Cerebellar nuclear complex (tissue), 1 donor: ENCODE results near the gene TLR8.

Experiments used
- DNase-seq, 2 experiments: peaks; one replicate each; lab custom pipeline; 2025; lab: John Stamatoyannopoulos, UW

TLR8 gene

GRCh38 chrX:12906046-12906761, at the start of gene TLR8:
TLR8 (plus strand) TSS chrX:12906620; CDS start chrX:12906707, 87 bp downstream.
- DNase-seq, result no peak

GRCh38 chrX:12865359-12865758, 41.1 kb upstream of the TLR8 start:
- DNase-seq, result no peak

GRCh38 chrX:12866451-12867377, 39.7 kb upstream of the TLR8 start, which contains the start of gene TLR7:
TLR7 (plus strand) TSS chrX:12867072; CDS start chrX:12867579, 507 bp downstream.
- DNase-seq, result no peak

GRCh38 chrX:12867685-12868084, 38.7 kb upstream of the TLR8 start:
- no peak for DNase-seq

GRCh38 chrX:12868747-12869146, 37.7 kb upstream of the TLR8 start:
- no peak for DNase-seq

GRCh38 chrX:12871257-12871656, 35.2 kb upstream of the TLR8 start:
- DNase-seq, result no peak

- DNase-seq, result no peak
Measured at GRCh38 chrX:12872741-12873140, 33.7 kb upstream of the TLR8 start.

GRCh38 chrX:12874581-12874980, 31.8 kb upstream of the TLR8 start:
- no peak for DNase-seq

GRCh38 chrX:12877386-12877785, 29.0 kb upstream of the TLR8 start:
- DNase-seq, result no peak

- DNase-seq, result no peak
Measured at GRCh38 chrX:12878536-12878935, 27.9 kb upstream of the TLR8 start.

GRCh38 chrX:12881914-12882313, 24.5 kb upstream of the TLR8 start:
- no peak for DNase-seq

GRCh38 chrX:12885508-12885907, 20.9 kb upstream of the TLR8 start:
- DNase-seq, result no peak

GRCh38 chrX:12886545-12886944, 19.9 kb upstream of the TLR8 start:
- no peak for DNase-seq

GRCh38 chrX:12887141-12887540, 19.3 kb upstream of the TLR8 start:
- no peak for DNase-seq

- DNase-seq, result no peak
Measured at GRCh38 chrX:12887767-12888166, 18.7 kb upstream of the TLR8 start.

- DNase-seq, result no peak
Measured at GRCh38 chrX:12890467-12890866, 16.0 kb upstream of the TLR8 start.

- DNase-seq, result no peak
Measured at GRCh38 chrX:12891171-12891570, 15.2 kb upstream of the TLR8 start.

- no peak for DNase-seq
Measured at GRCh38 chrX:12891915-12892506, 14.4 kb upstream of the TLR8 start.

GRCh38 chrX:12892716-12893115, 13.7 kb upstream of the TLR8 start:
- no peak for DNase-seq

GRCh38 chrX:12894074-12895030, 12.1 kb upstream of the TLR8 start:
- no peak for DNase-seq

GRCh38 chrX:12895866-12896265, 10.6 kb upstream of the TLR8 start:
- no peak for DNase-seq
